WI38 (cell line): ENCODE data around the gene COL20A1.

Experiments
- H3K4me3 ChIP-seq: 2 replicates; pipeline ENCODE4 v1.5.1; 2011; ENCODE audit warnings: low read depth, mild to moderate bottlenecking, control low read depth, low read length
- TF ChIP-seq, protein P1 (sequence below): IDR thresholded peaks from 2 replicates; pipeline ENCODE4 v1.5.1; 2012; ENCODE audit warnings: low read depth, mild to moderate bottlenecking, control low read depth, low read length

Gene COL20A1

DNA sequence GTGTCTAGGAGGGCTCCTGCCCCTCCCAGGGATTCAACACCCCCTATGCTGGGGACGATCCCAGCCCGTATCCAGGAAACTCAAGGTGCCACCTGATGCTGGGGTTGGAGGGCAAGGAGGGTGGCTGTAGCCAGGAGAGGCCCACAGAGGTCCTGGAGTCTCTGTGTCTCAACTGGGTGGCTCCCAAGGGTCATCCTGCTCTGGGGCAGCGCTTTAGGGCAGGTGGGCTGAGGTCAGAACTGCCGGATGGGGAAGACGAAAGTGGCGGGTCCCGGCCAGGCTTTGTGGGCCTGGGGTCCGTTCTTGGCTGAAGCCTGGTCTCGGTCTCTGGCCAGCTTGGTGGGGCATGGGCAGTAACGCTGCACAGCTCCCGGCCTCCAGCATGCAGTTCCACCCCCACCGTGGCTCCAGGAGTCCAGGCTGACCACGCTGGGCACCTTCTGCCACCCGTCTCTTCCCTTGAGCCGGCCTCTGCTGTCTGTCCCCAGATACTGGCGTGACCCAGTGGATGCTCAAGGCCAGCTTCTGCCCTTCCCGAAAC lies 2.8 kb upstream of the COL20A1 start:
- TF ChIP-seq, protein P1, sequence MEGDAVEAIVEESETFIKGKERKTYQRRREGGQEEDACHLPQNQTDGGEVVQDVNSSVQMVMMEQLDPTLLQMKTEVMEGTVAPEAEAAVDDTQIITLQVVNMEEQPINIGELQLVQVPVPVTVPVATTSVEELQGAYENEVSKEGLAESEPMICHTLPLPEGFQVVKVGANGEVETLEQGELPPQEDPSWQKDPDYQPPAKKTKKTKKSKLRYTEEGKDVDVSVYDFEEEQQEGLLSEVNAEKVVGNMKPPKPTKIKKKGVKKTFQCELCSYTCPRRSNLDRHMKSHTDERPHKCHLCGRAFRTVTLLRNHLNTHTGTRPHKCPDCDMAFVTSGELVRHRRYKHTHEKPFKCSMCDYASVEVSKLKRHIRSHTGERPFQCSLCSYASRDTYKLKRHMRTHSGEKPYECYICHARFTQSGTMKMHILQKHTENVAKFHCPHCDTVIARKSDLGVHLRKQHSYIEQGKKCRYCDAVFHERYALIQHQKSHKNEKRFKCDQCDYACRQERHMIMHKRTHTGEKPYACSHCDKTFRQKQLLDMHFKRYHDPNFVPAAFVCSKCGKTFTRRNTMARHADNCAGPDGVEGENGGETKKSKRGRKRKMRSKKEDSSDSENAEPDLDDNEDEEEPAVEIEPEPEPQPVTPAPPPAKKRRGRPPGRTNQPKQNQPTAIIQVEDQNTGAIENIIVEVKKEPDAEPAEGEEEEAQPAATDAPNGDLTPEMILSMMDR: no peak
- no peak overlapping the region for H3K4me3 ChIP-seq

DNA sequence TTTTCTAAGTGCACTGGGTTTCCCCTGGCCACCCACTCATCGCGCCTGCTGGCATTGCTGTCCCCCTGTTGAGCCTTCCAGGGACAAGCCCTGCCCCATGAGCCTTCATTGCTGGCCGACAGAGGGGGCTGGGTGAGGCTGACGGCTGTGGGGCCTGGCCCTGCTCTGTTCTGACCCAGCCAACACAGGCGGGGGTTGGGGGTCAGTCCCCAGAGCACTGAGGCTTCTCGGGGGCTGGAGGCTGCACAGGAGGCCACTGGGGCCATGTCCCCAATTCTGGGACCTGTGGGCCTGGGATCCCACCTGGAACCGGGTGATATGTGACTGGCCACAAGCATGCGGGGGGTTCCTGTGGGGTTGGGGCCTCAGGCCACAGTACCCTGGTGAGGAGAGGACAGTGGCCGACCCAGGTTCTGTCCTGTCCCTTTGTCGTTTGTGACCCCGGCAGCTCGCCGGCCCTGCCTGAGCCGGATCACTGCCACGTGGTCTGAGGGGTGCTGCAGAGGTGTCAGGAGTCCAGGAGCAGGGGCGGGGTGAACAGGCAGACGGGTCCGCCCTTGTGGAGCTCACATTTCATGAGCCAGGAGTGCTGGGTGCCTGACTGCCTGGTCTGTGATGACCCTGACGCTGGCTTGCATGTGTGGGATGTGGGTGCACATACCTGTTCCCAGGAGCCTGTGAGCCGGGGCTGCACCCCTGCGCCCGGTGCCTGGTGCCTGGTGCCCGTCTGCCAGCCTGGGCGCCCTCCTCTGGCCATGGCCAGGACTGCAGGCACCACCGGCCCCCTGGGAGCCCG lies 2.1 kb upstream of the COL20A1 start:
- TF ChIP-seq, protein P1: peak; percentile 60

DNA sequence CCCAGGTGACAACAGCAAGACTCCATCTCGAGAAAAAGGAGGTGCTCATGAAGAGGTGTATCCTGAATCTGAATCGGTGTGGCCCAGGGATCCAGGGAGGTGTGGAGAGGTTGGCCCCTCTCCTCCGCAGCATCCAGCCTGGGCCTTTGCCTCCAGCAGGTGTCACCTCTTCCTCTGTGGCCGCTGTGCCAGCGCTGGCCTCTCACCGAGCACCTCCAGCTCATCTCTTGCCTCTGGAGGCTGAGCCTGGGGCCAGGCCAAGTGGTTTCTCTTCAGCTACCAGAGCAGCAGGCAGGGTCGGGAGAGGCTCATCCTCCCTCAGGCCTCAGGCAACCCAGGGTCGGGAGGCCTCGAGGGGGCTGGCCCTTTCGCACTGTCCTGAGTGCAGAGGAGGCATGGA lies 1.2 kb upstream of the COL20A1 start:
- TF ChIP-seq, protein P1: no peak
- H3K4me3 ChIP-seq: no peak overlapping the region

More for the DNA sequence above, 2.1 kb upstream of the COL20A1 start:
- H3K4me3 ChIP-seq: no peak overlapping the region

DNA sequence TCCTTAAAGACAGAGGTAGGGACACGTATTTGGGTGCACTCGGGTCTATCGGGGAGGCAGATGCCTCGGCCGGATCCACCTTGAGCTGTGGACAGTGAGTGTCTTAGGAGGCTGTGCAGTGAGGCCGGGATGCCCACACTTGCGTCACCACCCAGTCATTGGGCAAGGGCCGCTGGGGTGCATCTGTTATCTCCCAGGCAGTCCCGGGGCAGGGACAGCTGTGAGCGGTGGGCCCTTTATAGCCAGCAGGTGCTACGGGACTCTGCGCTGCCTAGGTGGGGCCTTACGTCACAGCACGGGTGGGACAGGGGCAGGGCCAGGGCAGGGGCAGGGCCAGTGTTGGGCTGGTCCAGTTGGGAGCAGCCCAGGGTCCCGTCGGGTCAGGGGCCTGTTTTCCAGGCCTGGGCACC lies 689 bp upstream of the COL20A1 start:
- no peak overlapping the region for H3K4me3 ChIP-seq
- TF ChIP-seq, protein P1: no peak

DNA sequence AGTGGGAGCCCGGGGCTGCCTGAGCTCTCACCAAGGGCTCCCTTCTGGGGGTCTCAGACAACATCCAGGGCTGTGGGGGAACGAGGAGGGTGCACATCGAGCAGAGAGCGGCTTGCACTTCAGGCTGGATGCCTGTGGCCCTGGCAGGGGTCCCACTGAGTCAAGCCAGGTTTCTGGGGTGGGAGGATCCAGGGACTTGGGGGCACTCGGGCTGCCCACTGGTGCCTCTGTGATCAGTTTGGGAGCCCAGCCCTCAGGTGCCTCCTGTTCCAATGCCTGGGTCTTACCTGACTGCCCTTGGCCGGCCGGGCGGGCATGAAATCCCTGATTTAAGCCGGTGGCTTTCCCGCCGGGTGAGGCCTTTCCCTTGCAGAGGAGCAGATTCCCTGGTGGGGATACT lies 470 bp downstream of the COL20A1 start:
- TF ChIP-seq, protein P1: no peak
- no peak overlapping the region for H3K4me3 ChIP-seq

DNA sequence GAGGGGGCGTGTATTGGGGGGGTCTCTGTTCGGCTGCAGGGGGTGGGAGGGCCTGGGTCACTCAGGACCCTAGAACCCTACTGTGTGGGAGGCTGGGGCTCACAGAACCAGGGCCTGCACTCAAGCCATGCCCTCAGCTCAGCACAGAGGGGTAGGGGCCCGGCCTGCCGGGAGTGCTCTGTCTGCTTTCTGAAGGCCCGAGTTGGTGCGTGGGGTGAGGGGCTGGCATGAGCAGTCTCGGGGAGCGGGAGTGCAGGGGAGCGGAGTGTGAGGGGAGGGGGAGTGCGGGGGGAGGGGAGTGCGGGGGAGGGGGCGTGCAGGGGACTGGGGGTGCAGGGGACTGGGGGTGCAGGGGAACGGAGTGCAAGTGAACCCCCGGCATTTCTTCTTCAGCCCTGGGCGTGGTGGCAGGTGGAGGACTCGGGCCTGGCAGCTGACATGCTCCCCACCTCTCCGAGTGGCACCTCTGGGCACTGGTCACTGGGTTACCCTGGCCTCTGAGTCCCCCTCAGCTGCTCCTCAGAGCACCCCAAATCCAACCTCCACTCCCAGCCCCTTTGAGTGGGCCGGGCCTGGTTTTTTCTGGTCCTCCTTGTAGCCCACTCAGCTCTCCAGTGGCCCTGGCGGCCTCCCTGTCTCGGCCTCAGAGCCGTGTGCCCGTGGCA lies 1.0 kb downstream of the COL20A1 start:
- H3K4me3 ChIP-seq: no peak overlapping the region
- TF ChIP-seq, protein P1: no peak

DNA sequence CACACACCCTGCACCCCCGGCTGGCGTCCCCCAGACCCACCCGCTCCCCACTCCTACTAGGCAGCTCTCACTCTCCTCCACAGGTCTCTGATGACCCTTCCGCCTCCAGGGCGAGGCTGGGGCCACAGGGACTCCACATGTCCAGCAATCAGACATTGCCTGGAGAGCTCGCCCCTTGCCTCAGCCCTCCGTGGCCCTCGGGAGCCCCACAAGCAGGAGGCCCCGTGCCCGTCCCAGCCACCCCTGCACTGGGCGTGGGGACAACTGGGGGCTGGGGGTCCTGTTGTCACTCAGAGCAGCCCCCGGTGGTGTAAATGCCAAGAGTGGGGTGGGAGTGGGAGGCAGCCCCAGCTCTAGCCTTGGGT lies 1.5 kb downstream of the COL20A1 start:
- TF ChIP-seq, protein P1: no peak
- H3K4me3 ChIP-seq: no peak overlapping the region
